Measurements from ENCODE around the gene CLPSL1.

Gene CLPSL1

GRCh38 chr6:35769211-35769610 is 11.6 kb upstream of the CLPSL1 start:
- DNase-seq (ENCODE audit: insufficient read length) (no peak), FAIRE-seq (no peak)
- TF ChIP-seq TAF1 (IDR thresholded peaks at IDR 0.05; ENCODE audit: borderline replicate concordance, low read depth, low read length) (no peak), POLR2A (IDR thresholded peaks at IDR 0.05; ENCODE audit: low read depth, low read length) (no peak)

- TF ChIP-seq POLR2AphosphoS5 (IDR thresholded peaks at IDR 0.05; ENCODE audit: low read depth, low read length) (no peak), TAF1 (IDR thresholded peaks at IDR 0.05; ENCODE audit: borderline replicate concordance, low read depth, low read length) (no peak), POLR2A (IDR thresholded peaks at IDR 0.05; ENCODE audit: low read depth, low read length) (no peak)
- DNase-seq (ENCODE audit: insufficient read length) (no peak), FAIRE-seq (no peak)
Measured at GRCh38 chr6:35771343-35771627, 9.5 kb upstream of the CLPSL1 start.

- TF ChIP-seq TAF1 (IDR thresholded peaks at IDR 0.05; ENCODE audit: borderline replicate concordance, low read depth, low read length), result no peak
- TF ChIP-seq POLR2A (IDR thresholded peaks at IDR 0.05; ENCODE audit: low read depth, low read length), result no peak
- no peak for FAIRE-seq
- DNase-seq (ENCODE audit: insufficient read length), result no peak
Measured at GRCh38 chr6:35774116-35774794, 6.6 kb upstream of the CLPSL1 start.

- no peak for TF ChIP-seq POLR2A (IDR thresholded peaks at IDR 0.05; ENCODE audit: low read depth, low read length)
- no peak for TF ChIP-seq POLR2AphosphoS5 (IDR thresholded peaks at IDR 0.05; ENCODE audit: low read depth, low read length)
- no peak for TF ChIP-seq TAF1 (IDR thresholded peaks at IDR 0.05; ENCODE audit: borderline replicate concordance, low read depth, low read length)
- no peak for FAIRE-seq
- no peak for DNase-seq (ENCODE audit: insufficient read length)
Measured at GRCh38 chr6:35775031-35775430, 5.8 kb upstream of the CLPSL1 start.

GRCh38 chr6:35776364-35777215 is 4.2 kb upstream of the CLPSL1 start, which contains the start of gene CLPSL2:
TSS of gene CLPSL2 (plus strand) at chr6:35776598. CDS start at chr6:35776619, 21 bp downstream.
- no peak for FAIRE-seq
- TF ChIP-seq TAF1 (IDR thresholded peaks at IDR 0.05; ENCODE audit: borderline replicate concordance, low read depth, low read length), result no peak
- TF ChIP-seq POLR2A (IDR thresholded peaks at IDR 0.05; ENCODE audit: low read depth, low read length), result no peak
- no peak for TF ChIP-seq POLR2AphosphoS5 (IDR thresholded peaks at IDR 0.05; ENCODE audit: low read depth, low read length)
- no peak for DNase-seq (ENCODE audit: insufficient read length)

GRCh38 chr6:35777356-35778102 is 3.3 kb upstream of the CLPSL1 start:
- DNase-seq (ENCODE audit: insufficient read length), result no peak
- no peak for TF ChIP-seq POLR2AphosphoS5 (IDR thresholded peaks at IDR 0.05; ENCODE audit: low read depth, low read length)
- TF ChIP-seq TAF1 (IDR thresholded peaks at IDR 0.05; ENCODE audit: borderline replicate concordance, low read depth, low read length), result no peak
- TF ChIP-seq POLR2A (IDR thresholded peaks at IDR 0.05; ENCODE audit: low read depth, low read length), result no peak
- no peak for FAIRE-seq

GRCh38 chr6:35778437-35778836 is 2.4 kb upstream of the CLPSL1 start:
- TF ChIP-seq POLR2AphosphoS5 (IDR thresholded peaks at IDR 0.05; ENCODE audit: low read depth, low read length) (no peak), POLR2A (IDR thresholded peaks at IDR 0.05; ENCODE audit: low read depth, low read length) (no peak), TAF1 (IDR thresholded peaks at IDR 0.05; ENCODE audit: borderline replicate concordance, low read depth, low read length) (no peak)
- no peak for FAIRE-seq

GRCh38 chr6:35781290-35781689 is 471 bp downstream of the CLPSL1 start:
- DNase-seq (ENCODE audit: insufficient read length) (no peak), FAIRE-seq (no peak)
- no peak for TF ChIP-seq POLR2A (IDR thresholded peaks at IDR 0.05; ENCODE audit: low read depth, low read length)

More at GRCh38 chr6:35778437-35778836, 2.4 kb upstream of the CLPSL1 start:
- no peak for DNase-seq (ENCODE audit: insufficient read length)

GRCh38 chr6:35782424-35782823 is 1.6 kb downstream of the CLPSL1 start:
- no peak for TF ChIP-seq POLR2AphosphoS5 (IDR thresholded peaks at IDR 0.05; ENCODE audit: low read depth, low read length)
- TF ChIP-seq POLR2A (IDR thresholded peaks at IDR 0.05; ENCODE audit: low read depth, low read length), result no peak
- TF ChIP-seq TAF1 (IDR thresholded peaks at IDR 0.05; ENCODE audit: borderline replicate concordance, low read depth, low read length), result no peak
- DNase-seq (ENCODE audit: insufficient read length) (no peak), FAIRE-seq (no peak)

- DNase-seq (ENCODE audit: insufficient read length), result no peak
- no peak for FAIRE-seq
- TF ChIP-seq POLR2A (IDR thresholded peaks at IDR 0.05; ENCODE audit: low read depth, low read length), result no peak
- no peak for TF ChIP-seq POLR2AphosphoS5 (IDR thresholded peaks at IDR 0.05; ENCODE audit: low read depth, low read length)
- TF ChIP-seq TAF1 (IDR thresholded peaks at IDR 0.05; ENCODE audit: borderline replicate concordance, low read depth, low read length), result no peak
Measured at GRCh38 chr6:35784200-35784599, 3.4 kb downstream of the CLPSL1 start.

GRCh38 chr6:35786272-35786671 is 5.5 kb downstream of the CLPSL1 start:
- TF ChIP-seq POLR2A (IDR thresholded peaks at IDR 0.05; ENCODE audit: low read depth, low read length) (no peak), POLR2AphosphoS5 (IDR thresholded peaks at IDR 0.05; ENCODE audit: low read depth, low read length) (no peak), TAF1 (IDR thresholded peaks at IDR 0.05; ENCODE audit: borderline replicate concordance, low read depth, low read length) (no peak)
- DNase-seq (ENCODE audit: insufficient read length) (no peak), FAIRE-seq (no peak)

All from GM12892 (cell line).